HG03558 (cell line): ENCODE data around the gene LINC00305.

Experiments
- ATAC-seq: cut with Tn5 transposase; IDR thresholded peaks from one replicate; pipeline ENCODE4 v1.9.1; 2021; ENCODE audit warnings: moderate number of reproducible peaks; ENCODE audit not compliant: unreplicated experiment; ENCODE audit errors: extremely low read depth

LINC00305 gene

GRCh38 chr18:64148988-64149387 is at the start of gene LINC00305:
LINC00305 (minus strand) TSS chr18:64149088.
- no peak for ATAC-seq

- ATAC-seq = no peak
Observed at GRCh38 chr18:64191069-64191468, 42.2 kb upstream of the LINC00305 start.

- ATAC-seq = no peak
Observed at GRCh38 chr18:64185987-64186386, 37.1 kb upstream of the LINC00305 start.

- no peak for ATAC-seq
Observed at GRCh38 chr18:64183665-64184064, 34.8 kb upstream of the LINC00305 start.

- no peak for ATAC-seq
Observed at GRCh38 chr18:64180617-64181016, 31.7 kb upstream of the LINC00305 start.

GRCh38 chr18:64180171-64180570 is 31.3 kb upstream of the LINC00305 start:
- no peak for ATAC-seq

GRCh38 chr18:64179556-64180080 is 30.7 kb upstream of the LINC00305 start:
- no peak for ATAC-seq

- no peak for ATAC-seq
Observed at GRCh38 chr18:64178860-64179259, 30.0 kb upstream of the LINC00305 start.

GRCh38 chr18:64175432-64175831 is 26.5 kb upstream of the LINC00305 start:
- no peak for ATAC-seq

- ATAC-seq = no peak
Observed at GRCh38 chr18:64171576-64171975, 22.7 kb upstream of the LINC00305 start.

- ATAC-seq = no peak
Observed at GRCh38 chr18:64167408-64167925, 18.6 kb upstream of the LINC00305 start.

GRCh38 chr18:64165906-64166305 is 17.0 kb upstream of the LINC00305 start:
- no peak for ATAC-seq

GRCh38 chr18:64164883-64165282 is 16.0 kb upstream of the LINC00305 start:
- ATAC-seq = no peak

GRCh38 chr18:64149916-64150438 is 1.1 kb upstream of the LINC00305 start:
- no peak for ATAC-seq

GRCh38 chr18:64142904-64143303 is 6.0 kb downstream of the LINC00305 start:
- no peak for ATAC-seq

- no peak for ATAC-seq
Observed at GRCh38 chr18:64137914-64138313, 11.0 kb downstream of the LINC00305 start.

- ATAC-seq = no peak
Observed at GRCh38 chr18:64134044-64134747, 14.7 kb downstream of the LINC00305 start.

GRCh38 chr18:64132871-64133270 is 16.0 kb downstream of the LINC00305 start:
- no peak for ATAC-seq

GRCh38 chr18:64131314-64131713 is 17.6 kb downstream of the LINC00305 start:
- ATAC-seq = no peak

GRCh38 chr18:64127172-64127571 is 21.7 kb downstream of the LINC00305 start:
- ATAC-seq = no peak

- ATAC-seq = no peak
Observed at GRCh38 chr18:64119916-64120315, 29.0 kb downstream of the LINC00305 start.

GRCh38 chr18:64118406-64118805 is 30.5 kb downstream of the LINC00305 start:
- ATAC-seq = no peak
